SK-N-SH (cell line): ENCODE measurements around the gene ARID4B. TPM values are rescaled to one million over a fixed set of nuclear protein-coding genes. Genes with fewer than 3 reads are reported as not detected.

Experiments used
- CTCF ChIA-PET: fragments of 300-600, 350-600 bp; formaldehyde crosslinking; extraction: SDS; loops from one replicate; lab custom pipeline; 2021; lab: Yijun Ruan, JAX
- POLR2A ChIA-PET: fragments of 350-600 bp; sonication (Branson Sonifier 250); formaldehyde crosslinking; extraction: SDS; loops from one replicate; lab custom pipeline; 2020; ENCODE audit warnings: antibody characterized with exemption, inconsistent platforms; lab: Yijun Ruan, JAX
- DNase-seq: peaks from one replicate; pipeline ENCODE4 v3.0.0; 2012
- H2AFZ ChIP-seq: fragments of 200-600 bp; sonication (generic); 2 replicates; pipeline ENCODE4 v1.8.1; 2016; ENCODE audit warnings: antibody characterized with exemption, mild to moderate bottlenecking, low read depth
- H3F3A ChIP-seq: fragments of 200-600 bp; sonication (generic); replicated peaks from 2 replicates; pipeline ENCODE3; 2016; ENCODE audit warnings: antibody characterized with exemption, mild to moderate bottlenecking; ENCODE audit not compliant: insufficient read depth
- H3K27ac ChIP-seq, 2 experiments: fragments of 200-500 bp in 1 of 2; fragments of 200-600 bp in 1 of 2; sonication (Bioruptor generic) in 1 of 2; sonication (generic), shearing (Covaris generic) in 1 of 2; 2 replicates each; pipeline versions ENCODE4 v1.5.1 to v1.6.1; 2014 to 2016; ENCODE audit warnings: low read depth in 2 of 2, inconsistent platforms in 1 of 2, low read length in 1 of 2, mild to moderate bottlenecking in 1 of 2, mixed read lengths in 1 of 2
- H3K27me3 ChIP-seq: fragments of 200-600 bp; sonication (generic), shearing (Covaris generic); 2 replicates; pipeline ENCODE4 v1.6.1; 2016; ENCODE audit warnings: mixed run types; ENCODE audit not compliant: insufficient read depth
- H3K36me3 ChIP-seq, 2 experiments: fragments of 200-500 bp in 1 of 2; fragments of 200-600 bp in 1 of 2; sonication (Bioruptor generic) in 1 of 2; sonication (generic) in 1 of 2; replicated peaks in 1 of 2; 2 replicates each; pipeline versions ENCODE3 to v1.5.1; 2014 to 2016; ENCODE audit warnings: low read length in 1 of 2, mild to moderate bottlenecking in 1 of 2; ENCODE audit not compliant: insufficient read depth in 2 of 2, control insufficient read depth in 1 of 2
- H3K4me1 ChIP-seq, 2 experiments: fragments of 200-500 bp in 1 of 2; fragments of 200-600 bp in 1 of 2; sonication (Bioruptor generic) in 1 of 2; sonication (generic), shearing (Covaris generic) in 1 of 2; 2 replicates each; pipeline versions ENCODE4 v1.5.1 to v1.6.1; 2014 to 2016; ENCODE audit warnings: low read depth in 1 of 2, low read length in 1 of 2, mixed run types in 1 of 2; ENCODE audit not compliant: insufficient read depth in 2 of 2, control insufficient read depth in 1 of 2
- H3K4me2 ChIP-seq: fragments of 200-600 bp; sonication (generic), shearing (Covaris generic); 2 replicates; pipeline ENCODE4 v1.6.1; 2017; ENCODE audit warnings: mixed run types
- H3K4me3 ChIP-seq, 2 experiments: fragments of 200-500 bp in 1 of 2; fragments of 200-600 bp in 1 of 2; sonication (Bioruptor generic) in 1 of 2; sonication (generic), shearing (Covaris generic) in 1 of 2; 2 replicates each; pipeline versions ENCODE4 v1.5.1 to v1.8.1; 2014 to 2016; ENCODE audit warnings: low read depth in 2 of 2, inconsistent platforms in 1 of 2, low read length in 1 of 2, mild to moderate bottlenecking in 1 of 2, mixed read lengths in 1 of 2, moderate library complexity in 1 of 2
- H3K79me2 ChIP-seq: fragments of 200-600 bp; sonication (generic); 2 replicates; pipeline ENCODE4 v1.8.1; 2017; ENCODE audit warnings: mild to moderate bottlenecking; ENCODE audit not compliant: insufficient read depth
- H3K9ac ChIP-seq: fragments of 200-600 bp; sonication (generic); 2 replicates; pipeline ENCODE4 v1.6.1; 2017; ENCODE audit warnings: mixed run types
- H3K9me2 ChIP-seq: fragments of 200-600 bp; sonication (generic); 2 replicates; pipeline ENCODE4 v1.6.1; 2017; ENCODE audit warnings: mixed run types
- H3K9me3 ChIP-seq: fragments of 200-600 bp; sonication (generic); 2 replicates; pipeline ENCODE4 v1.6.1; 2017; ENCODE audit warnings: mixed run types, mild to moderate bottlenecking, moderate library complexity
- H4K20me1 ChIP-seq: fragments of 200-600 bp; sonication (generic); 2 replicates; pipeline ENCODE4 v1.6.1; 2017; ENCODE audit warnings: mild to moderate bottlenecking, mixed run types; ENCODE audit not compliant: insufficient read depth
- EZH2phosphoT487 ChIP-seq: fragments of 200-600 bp; sonication (generic); IDR thresholded peaks from 2 replicates; pipeline ENCODE4 v1.6.1; 2017; ENCODE audit warnings: low read depth, mixed run types, mild to moderate bottlenecking, antibody characterized with exemption, moderate library complexity, borderline replicate concordance
- GABPA ChIP-seq: IDR thresholded peaks from 2 replicates; pipeline ENCODE4 v1.4.0; 2012; ENCODE audit warnings: low read depth, mild to moderate bottlenecking
- GATA2 ChIP-seq: sonication (generic); formaldehyde crosslinking; IDR thresholded peaks from 2 replicates; pipeline ENCODE4 v1.5.0; 2020; ENCODE audit warnings: mild to moderate bottlenecking, missing genetic modification reagents
- JUND ChIP-seq: IDR thresholded peaks from 2 replicates; pipeline ENCODE4 v1.4.0; 2012
- POLR2AphosphoS5 ChIP-seq: IDR thresholded peaks from 2 replicates; pipeline ENCODE4 v1.6.1; 2012; ENCODE audit warnings: low read depth, low read length
- RAD21 ChIP-seq: IDR thresholded peaks from 2 replicates; pipeline ENCODE4 v1.6.1; 2012; ENCODE audit warnings: mild to moderate bottlenecking, low read length
- SIN3A ChIP-seq: IDR thresholded peaks from 2 replicates; pipeline ENCODE4 v1.6.1; 2012; ENCODE audit warnings: low read depth, mild to moderate bottlenecking, low read length, moderate library complexity, borderline replicate concordance
- SMC3 ChIP-seq: IDR thresholded peaks from 2 replicates; pipeline ENCODE4 v1.6.1; 2012; ENCODE audit warnings: low read depth, low read length, improper control_type of control experiment
- TAF1 ChIP-seq: IDR thresholded peaks from 2 replicates; pipeline ENCODE4 v1.6.1; 2012; ENCODE audit warnings: low read depth, mild to moderate bottlenecking, low read length, moderate library complexity, borderline replicate concordance
- TCF12 ChIP-seq: IDR thresholded peaks from 2 replicates; pipeline ENCODE4 v1.4.0; 2012
- TEAD4 ChIP-seq: IDR thresholded peaks from 2 replicates; pipeline ENCODE4 v1.4.0; 2012; ENCODE audit warnings: mild to moderate bottlenecking, borderline replicate concordance; ENCODE audit not compliant: insufficient read depth
- YY1 ChIP-seq: IDR thresholded peaks from 2 replicates; pipeline ENCODE4 v1.4.0; 2012; ENCODE audit warnings: low read depth, mild to moderate bottlenecking
- WGBS: methylation state at CpG from one replicate; pipeline ENCODE4 v1.1.6; 2017; ENCODE audit warnings: low lambda C conversion rate; 5-methylcytosine and 5-hydroxymethylcytosine counted together
- polyA plus RNA-seq, 3 experiments: library from polyadenylated mRNA; depleted of rRNA; stranded (reverse); fragments of >200 nt; gene quantifications; 2 replicates each; pipeline ENCODE4 v1.2.3, GENCODE V29; 2012
- TF ChIP-seq, protein P1 (sequence below): IDR thresholded peaks from 2 replicates; pipeline ENCODE4 v1.4.0; 2012; ENCODE audit warnings: low read depth, borderline replicate concordance
- TF ChIP-seq, protein P2 (sequence below): IDR thresholded peaks from 2 replicates; pipeline ENCODE4 v1.4.0; 2012; ENCODE audit warnings: low read depth, borderline replicate concordance
- TF ChIP-seq, protein P3 (sequence below): fragments of 150-350 bp; IDR thresholded peaks from 2 replicates; pipeline ENCODE4 v1.6.1; 2016; ENCODE audit warnings: mild to moderate bottlenecking, low read depth, low read length
- TF ChIP-seq, protein P4 (sequence below): fragments of 200-600 bp; sonication (generic); IDR thresholded peaks from 2 replicates; pipeline ENCODE4 v1.6.1; 2017; ENCODE audit warnings: antibody characterized with exemption, mild to moderate bottlenecking, moderate library complexity
- TF ChIP-seq, protein P5 (sequence below): fragments of 150-350 bp; IDR thresholded peaks from 2 replicates; pipeline ENCODE4 v1.6.1; 2017; ENCODE audit warnings: antibody characterized with exemption, low read length, low read depth, borderline replicate concordance

The ARID4B gene
- polyA plus RNA-seq, 1 of the 3 experiments (the other 2 are of a cell fraction), result 4.4 TPM

DNA sequence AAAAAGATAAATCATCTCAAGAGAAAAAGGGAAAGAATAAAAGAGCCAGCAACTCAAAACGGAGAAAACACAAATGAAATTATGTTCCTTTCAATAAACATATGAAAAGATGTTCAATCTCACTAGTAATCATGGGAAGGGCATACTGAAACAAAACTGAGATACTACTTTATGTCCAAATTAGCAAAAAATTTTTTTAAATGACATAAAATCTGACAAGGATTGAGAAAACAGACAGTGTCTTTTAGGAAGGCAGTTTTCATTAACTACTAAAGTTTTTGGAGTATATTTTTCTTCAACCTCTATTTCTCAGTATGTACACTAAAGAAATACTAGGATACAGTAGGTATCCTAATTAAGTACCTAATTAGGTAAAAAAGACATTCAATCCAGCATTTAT, 73.3 kb downstream of the ARID4B start:
- no peaks in the 10 kb centered on the region for H3K9me3 ChIP-seq
- no peak for TF ChIP-seq GABPA
- TF ChIP-seq, protein P1, sequence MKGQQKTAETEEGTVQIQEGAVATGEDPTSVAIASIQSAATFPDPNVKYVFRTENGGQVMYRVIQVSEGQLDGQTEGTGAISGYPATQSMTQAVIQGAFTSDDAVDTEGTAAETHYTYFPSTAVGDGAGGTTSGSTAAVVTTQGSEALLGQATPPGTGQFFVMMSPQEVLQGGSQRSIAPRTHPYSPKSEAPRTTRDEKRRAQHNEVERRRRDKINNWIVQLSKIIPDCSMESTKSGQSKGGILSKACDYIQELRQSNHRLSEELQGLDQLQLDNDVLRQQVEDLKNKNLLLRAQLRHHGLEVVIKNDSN, result no peak
- TF ChIP-seq, all 33 proteins: peak for 0
- Histone ChIP-seq H3K9ac (0 out of 2 replicates have a peak overlapping the region, but pooled peaks have one; percentile 7), H4K20me1 (peaks cover 23% of the 10 kb centered on the region), H3K27me3 (no peaks in the 10 kb centered on the region), H3K36me3 (peaks cover 31 to 52% of the 10 kb centered on the region in 2 experiments), H3F3A (peaks cover 11% of the 10 kb centered on the region), H2AFZ (no peak overlapping the region), H3K9me2 (no peaks in the 10 kb centered on the region), H3K4me1 (no peaks in the 10 kb centered on the region; a peak in 1 of 4 replicates), H3K27ac (no peak overlapping the region), H3K4me2 (no peak overlapping the region), H3K4me3 (no peak overlapping the region), H3K79me2 (peaks cover 56% of the 10 kb centered on the region)
- 74% methylated on average over 1 of the region's 1 CpG for WGBS
- POLR2A ChIA-PET, result no interaction called here
- DNase-seq, result no peak
- CTCF ChIA-PET, result interaction anchor here (1.1 to 1.3 kb wide), 3 partner anchors 74 to 164 kb away, joined by 3 to 10 read pairs (median 5); partner anchors contain the start of genes ARID4B and GGPS1

DNA sequence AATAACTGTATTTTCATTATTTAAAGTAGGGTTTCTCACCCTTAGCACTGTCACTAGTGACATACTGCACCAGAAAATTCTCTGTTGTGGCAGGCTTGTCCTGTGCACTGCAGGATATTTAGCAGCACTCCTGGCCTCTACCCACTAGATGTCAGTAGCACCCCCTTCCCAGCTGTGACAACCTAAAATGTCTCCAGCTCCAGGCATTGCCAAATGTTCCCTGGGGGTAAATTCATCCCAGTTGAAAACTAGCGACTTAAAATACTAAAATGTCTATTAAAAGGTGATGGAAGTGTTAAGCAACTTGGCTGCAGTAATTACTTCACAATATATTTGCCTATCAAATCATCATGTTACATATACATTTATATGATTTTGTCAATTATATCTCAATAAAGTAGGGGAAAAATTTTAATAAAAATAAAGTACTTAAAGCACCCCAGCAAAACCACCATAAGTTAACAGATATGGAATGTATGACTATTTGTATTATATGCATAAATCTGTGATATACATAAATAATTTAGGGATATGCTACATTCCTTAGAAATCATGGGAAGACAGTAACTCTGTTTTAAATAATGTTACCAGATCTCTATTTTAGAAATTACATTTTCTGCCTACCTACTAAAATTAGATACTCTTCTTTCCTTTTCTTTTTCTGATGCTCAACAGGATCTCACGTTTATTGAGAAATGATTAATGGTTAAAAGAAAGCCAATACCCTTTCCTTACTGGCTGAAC, 74.6 kb downstream of the ARID4B start:
- peaks cover 27 to 44% of the 10 kb centered on the region in 2 experiments for H3K36me3 ChIP-seq
- peaks cover 12% of the 10 kb centered on the region for H3F3A ChIP-seq
- TF ChIP-seq SIN3A (no peak), TCF12 (no peak), POLR2AphosphoS5 (no peak), JUND (no peak), RAD21 (peak; percentile 89), EZH2phosphoT487 (no peak), SMC3 (peak; percentile 80), YY1 (0 out of 2 replicates have a peak, but pooled peaks have one; percentile 42), TAF1 (no peak), TEAD4 (no peak), GATA2 (no peak)
- TF ChIP-seq, protein P2, sequence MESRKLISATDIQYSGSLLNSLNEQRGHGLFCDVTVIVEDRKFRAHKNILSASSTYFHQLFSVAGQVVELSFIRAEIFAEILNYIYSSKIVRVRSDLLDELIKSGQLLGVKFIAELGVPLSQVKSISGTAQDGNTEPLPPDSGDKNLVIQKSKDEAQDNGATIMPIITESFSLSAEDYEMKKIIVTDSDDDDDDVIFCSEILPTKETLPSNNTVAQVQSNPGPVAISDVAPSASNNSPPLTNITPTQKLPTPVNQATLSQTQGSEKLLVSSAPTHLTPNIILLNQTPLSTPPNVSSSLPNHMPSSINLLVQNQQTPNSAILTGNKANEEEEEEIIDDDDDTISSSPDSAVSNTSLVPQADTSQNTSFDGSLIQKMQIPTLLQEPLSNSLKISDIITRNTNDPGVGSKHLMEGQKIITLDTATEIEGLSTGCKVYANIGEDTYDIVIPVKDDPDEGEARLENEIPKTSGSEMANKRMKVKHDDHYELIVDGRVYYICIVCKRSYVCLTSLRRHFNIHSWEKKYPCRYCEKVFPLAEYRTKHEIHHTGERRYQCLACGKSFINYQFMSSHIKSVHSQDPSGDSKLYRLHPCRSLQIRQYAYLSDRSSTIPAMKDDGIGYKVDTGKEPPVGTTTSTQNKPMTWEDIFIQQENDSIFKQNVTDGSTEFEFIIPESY, result no peak
- TF ChIP-seq, protein P3, sequence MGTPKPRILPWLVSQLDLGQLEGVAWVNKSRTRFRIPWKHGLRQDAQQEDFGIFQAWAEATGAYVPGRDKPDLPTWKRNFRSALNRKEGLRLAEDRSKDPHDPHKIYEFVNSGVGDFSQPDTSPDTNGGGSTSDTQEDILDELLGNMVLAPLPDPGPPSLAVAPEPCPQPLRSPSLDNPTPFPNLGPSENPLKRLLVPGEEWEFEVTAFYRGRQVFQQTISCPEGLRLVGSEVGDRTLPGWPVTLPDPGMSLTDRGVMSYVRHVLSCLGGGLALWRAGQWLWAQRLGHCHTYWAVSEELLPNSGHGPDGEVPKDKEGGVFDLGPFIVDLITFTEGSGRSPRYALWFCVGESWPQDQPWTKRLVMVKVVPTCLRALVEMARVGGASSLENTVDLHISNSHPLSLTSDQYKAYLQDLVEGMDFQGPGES, result no peak
- TF ChIP-seq, protein P4, sequence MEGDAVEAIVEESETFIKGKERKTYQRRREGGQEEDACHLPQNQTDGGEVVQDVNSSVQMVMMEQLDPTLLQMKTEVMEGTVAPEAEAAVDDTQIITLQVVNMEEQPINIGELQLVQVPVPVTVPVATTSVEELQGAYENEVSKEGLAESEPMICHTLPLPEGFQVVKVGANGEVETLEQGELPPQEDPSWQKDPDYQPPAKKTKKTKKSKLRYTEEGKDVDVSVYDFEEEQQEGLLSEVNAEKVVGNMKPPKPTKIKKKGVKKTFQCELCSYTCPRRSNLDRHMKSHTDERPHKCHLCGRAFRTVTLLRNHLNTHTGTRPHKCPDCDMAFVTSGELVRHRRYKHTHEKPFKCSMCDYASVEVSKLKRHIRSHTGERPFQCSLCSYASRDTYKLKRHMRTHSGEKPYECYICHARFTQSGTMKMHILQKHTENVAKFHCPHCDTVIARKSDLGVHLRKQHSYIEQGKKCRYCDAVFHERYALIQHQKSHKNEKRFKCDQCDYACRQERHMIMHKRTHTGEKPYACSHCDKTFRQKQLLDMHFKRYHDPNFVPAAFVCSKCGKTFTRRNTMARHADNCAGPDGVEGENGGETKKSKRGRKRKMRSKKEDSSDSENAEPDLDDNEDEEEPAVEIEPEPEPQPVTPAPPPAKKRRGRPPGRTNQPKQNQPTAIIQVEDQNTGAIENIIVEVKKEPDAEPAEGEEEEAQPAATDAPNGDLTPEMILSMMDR, result peak; percentile 94
- TF ChIP-seq, protein P5, sequence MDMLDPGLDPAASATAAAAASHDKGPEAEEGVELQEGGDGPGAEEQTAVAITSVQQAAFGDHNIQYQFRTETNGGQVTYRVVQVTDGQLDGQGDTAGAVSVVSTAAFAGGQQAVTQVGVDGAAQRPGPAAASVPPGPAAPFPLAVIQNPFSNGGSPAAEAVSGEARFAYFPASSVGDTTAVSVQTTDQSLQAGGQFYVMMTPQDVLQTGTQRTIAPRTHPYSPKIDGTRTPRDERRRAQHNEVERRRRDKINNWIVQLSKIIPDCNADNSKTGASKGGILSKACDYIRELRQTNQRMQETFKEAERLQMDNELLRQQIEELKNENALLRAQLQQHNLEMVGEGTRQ, result no peak
- no peak overlapping the region; a peak in 1 of 4 replicates for H3K4me3 ChIP-seq
- no peaks in the 10 kb centered on the region; a peak in 1 of 4 replicates for H3K4me1 ChIP-seq
- peaks cover 11% of the 10 kb centered on the region for H4K20me1 ChIP-seq
- 34% methylated on average over 2 of the region's 2 CpGs for WGBS
- peak; percentile 50 for DNase-seq
- H3K27ac ChIP-seq, result no peak overlapping the region
- no peaks in the 10 kb centered on the region for H3K9me3 ChIP-seq
- ChIA-PET POLR2A (no interaction called here), CTCF (interaction anchor here (0.6 to 3.1 kb wide), 18 partner anchors 10 to 704 kb away, joined by 3 to 34 read pairs (median 5); partner anchors contain the start of genes ARID4B and GGPS1)
- H2AFZ ChIP-seq, result no peak overlapping the region
- no peaks in the 10 kb centered on the region for H3K27me3 ChIP-seq
- H3K79me2 ChIP-seq, result peaks cover 48% of the 10 kb centered on the region
- no peak overlapping the region for H3K9ac ChIP-seq
- no peak overlapping the region for H3K4me2 ChIP-seq
- no peaks in the 10 kb centered on the region for H3K9me2 ChIP-seq
